GM12878 (cell line): Measurements from ENCODE around the gene STXBP4. TPM values are rescaled to one million over a fixed set of nuclear protein-coding genes. Genes with fewer than 3 reads are reported as not detected.

ENCODE experiments used
- ATAC-seq: fragments of 200-7000 bp; cut with Tn5 transposase; 3 replicates; pipeline ENCODE4 v1.9.1; 2020; ENCODE audit warnings: mild to moderate bottlenecking, moderate library complexity
- BruUV-seq: library from RNA; stranded (reverse); fragments of 400-500 nt; replicated peaks from 2 replicates; lab custom pipeline; 2021; lab: Mats Ljungman, UMichigan
- CTCF ChIA-PET: fragments of 300-600 bp; sonication (Branson Sonifier 250); formaldehyde crosslinking; extraction: SDS; loops from one replicate; lab custom pipeline; 2021; ENCODE audit warnings: inconsistent platforms; lab: Yijun Ruan, JAX
- POLR2A ChIA-PET: fragments of 350-600 bp; formaldehyde crosslinking; extraction: SDS; loops from one replicate; lab custom pipeline; 2021; ENCODE audit warnings: inconsistent platforms; lab: Charles Lee
- RAD21 ChIA-PET: fragments of 300-600 bp; sonication (Branson Sonifier 250); formaldehyde crosslinking; loops from one replicate; lab custom pipeline; 2023; ENCODE audit warnings: antibody characterized with exemption; ENCODE audit not compliant: unreplicated experiment; lab: Charles Lee
- SMC1A ChIA-PET: fragments of 300-600 bp; sonication (Branson Sonifier 250); formaldehyde crosslinking; loops from one replicate; lab custom pipeline; 2023; ENCODE audit not compliant: unreplicated experiment, uncharacterized antibody; lab: Charles Lee
- DNase-seq: peaks from one replicate; pipeline ENCODE4 v3.0.0-alpha.2; 2011; ENCODE audit warnings: low read depth, low spot score
- FAIRE-seq: peaks from 3 replicates; lab custom pipeline; 2011; peaks lifted over from hg19 to GRCh38; lab: Jason Lieb, UNC
- H2AFZ ChIP-seq: 2 replicates; pipeline ENCODE4 v1.6.0; 2011; ENCODE audit warnings: low read depth, low read length, control low read depth; ENCODE audit not compliant: control insufficient read depth
- H3K27ac ChIP-seq: 2 replicates; pipeline ENCODE4 v1.5.1; 2011; ENCODE audit warnings: control low read depth; ENCODE audit not compliant: control insufficient read depth, insufficient read depth
- H3K27me3 ChIP-seq, 2 experiments: replicated peaks in 1 of 2; 2 replicates each; pipeline versions ENCODE4 v1.6.0 to v1.6.1; 2011; ENCODE audit warnings: low read length in 1 of 2; ENCODE audit not compliant: control insufficient read depth in 2 of 2, insufficient read depth in 2 of 2
- H3K36me3 ChIP-seq, 2 experiments: 2 replicates each; pipeline ENCODE4 v1.5.1; 2011; ENCODE audit warnings: low read length in 1 of 2; ENCODE audit not compliant: control insufficient read depth in 2 of 2, insufficient read depth in 2 of 2
- H3K4me1 ChIP-seq: 2 replicates; pipeline ENCODE4 v1.6.1; 2011; ENCODE audit warnings: mild to moderate bottlenecking, low read length, moderate library complexity, mixed read lengths; ENCODE audit not compliant: control insufficient read depth, insufficient read depth
- H3K4me2 ChIP-seq: 2 replicates; pipeline ENCODE4 v1.6.0; 2011; ENCODE audit warnings: control low read depth; ENCODE audit not compliant: control insufficient read depth, insufficient read depth
- H3K4me3 ChIP-seq: fragments of 200-600 bp; sonication (generic); 2 replicates; pipeline ENCODE4 v1.5.1; 2016
- H3K79me2 ChIP-seq: 2 replicates; pipeline ENCODE4 v1.6.0; 2011; ENCODE audit warnings: low read length; ENCODE audit not compliant: control insufficient read depth, insufficient read depth
- H3K9ac ChIP-seq: 2 replicates; pipeline ENCODE4 v1.8.0; 2011; ENCODE audit warnings: low read length, control low read depth, mixed read lengths; ENCODE audit not compliant: control insufficient read depth, insufficient read depth
- H3K9me3 ChIP-seq: replicated peaks from 3 replicates; pipeline ENCODE4 v1.5.1; 2011; ENCODE audit warnings: mild to moderate bottlenecking, low read length; ENCODE audit not compliant: control insufficient read depth, insufficient read depth
- H4K20me1 ChIP-seq: 2 replicates; pipeline ENCODE4 v1.6.0; 2011; ENCODE audit not compliant: control insufficient read depth, insufficient read depth
- ASH2L ChIP-seq: fragments of 300-600, 200-600 bp; sonication (generic); IDR thresholded peaks from 2 replicates; pipeline ENCODE4 v1.6.1; 2017; ENCODE audit warnings: low read depth, mild to moderate bottlenecking, borderline replicate concordance
- HDGF ChIP-seq: fragments of 450-650 bp; IDR thresholded peaks from 2 replicates; pipeline ENCODE4 v1.6.1; 2016; ENCODE audit warnings: antibody characterized with exemption
- JUNB ChIP-seq: IDR thresholded peaks from 2 replicates; pipeline ENCODE4 v1.6.1; 2016; ENCODE audit warnings: antibody characterized with exemption, mild to moderate bottlenecking
- NR2C2 ChIP-seq: IDR thresholded peaks from 2 replicates; pipeline ENCODE4 v1.6.1; 2011; ENCODE audit warnings: borderline replicate concordance, low read depth; ENCODE audit not compliant: control insufficient read depth, insufficient read length
- NRF1 ChIP-seq: conservative IDR thresholded peaks from 2 replicates; pipeline ENCODE4 v1.6.1; 2011; ENCODE audit warnings: mild to moderate bottlenecking, low read depth, low read length, improper control_type of control experiment
- RUNX3 ChIP-seq: IDR thresholded peaks from 2 replicates; pipeline ENCODE4 v1.6.1; 2012; ENCODE audit warnings: low read length, inconsistent platforms
- SREBF1 ChIP-seq: IDR thresholded peaks from 2 replicates; pipeline ENCODE4 v1.6.1; 2012; ENCODE audit warnings: mild to moderate bottlenecking, low read length
- STAT3 ChIP-seq: IDR thresholded peaks from 2 replicates; pipeline ENCODE4 v1.6.1; 2011; ENCODE audit warnings: low read depth, low read length, improper control_type of control experiment
- TAF1 ChIP-seq: IDR thresholded peaks from 2 replicates; pipeline ENCODE4 v1.6.1; 2011; ENCODE audit warnings: mild to moderate bottlenecking, low read depth, low read length, borderline replicate concordance
- TCF3 ChIP-seq: IDR thresholded peaks from 2 replicates; pipeline ENCODE4 v1.6.1; 2012; ENCODE audit warnings: low read depth, mild to moderate bottlenecking, low read length, borderline replicate concordance; ENCODE audit not compliant: insufficient read depth
- TCF7 ChIP-seq: IDR thresholded peaks from 2 replicates; pipeline ENCODE4 v1.6.1; 2014; ENCODE audit warnings: antibody characterized with exemption, borderline replicate concordance
- ZBED1 ChIP-seq: IDR thresholded peaks from 2 replicates; pipeline ENCODE4 v1.6.1; 2016; ENCODE audit warnings: borderline replicate concordance
- ZZZ3 ChIP-seq: IDR thresholded peaks from 2 replicates; pipeline ENCODE4 v1.6.1; 2011; ENCODE audit warnings: low read depth; ENCODE audit not compliant: control insufficient read depth, insufficient read length
- WGBS: methylation state at CpG from one replicate; pipeline ENCODE4 v1.1.6; 2016; ENCODE audit warnings: low lambda C conversion rate; ENCODE audit not compliant: insufficient replicate concordance, insufficient coverage; ENCODE audit errors: missing lambda C conversion rate; 5-methylcytosine and 5-hydroxymethylcytosine counted together
- in situ Hi-C: fragments of 300-500 bp; cut with MboI; formaldehyde crosslinking; loops from 9 replicates; pipeline ENCODE4 v1.14.3; 2018; ENCODE audit warnings: mixed read lengths
- intact Hi-C: fragments of 100-400 bp; cut with micrococcal nuclease; formaldehyde crosslinking; loops from one replicate; pipeline ENCODE4 v1.14.2; 2022; ENCODE audit not compliant: unreplicated experiment
- polyA plus RNA-seq, 11 experiments: library from polyadenylated mRNA; depleted of rRNA in 4 of 11; unstranded in 6 of 11; stranded (reverse) in 5 of 11; fragments of >200 nt; fragmentation: Nextera tagmentation in 4 of 11; fragmentation: Illumina TruSeq in 1 of 11; extraction: Ambion mirVana in 4 of 11; extraction: Trizol in 1 of 11; gene quantifications; 1 replicate in 1 of 11; 2 replicates in 10 of 11; pipeline versions ENCODE4 v1.2.1 to v1.2.3, GENCODE V29; 2011 to 2016; ENCODE audit warnings: inconsistent platforms in 2 of 11, missing spikeins in 2 of 11, low read depth in 1 of 11
- total RNA-seq, 4 experiments: library from RNA; depleted of rRNA in 3 of 4; stranded (reverse); fragments of >200 nt in 3 of 4; fragmentation: Illumina TruSeq in 1 of 4; extraction: Trizol in 1 of 4; gene quantifications; 2 replicates each; pipeline versions ENCODE4 v1.2.1 to v1.2.3, GENCODE V29; 2013 to 2021
- TF ChIP-seq, protein P1 (sequence below): fragments of 450-650 bp; IDR thresholded peaks from 2 replicates; pipeline ENCODE4 v1.6.1; 2017; ENCODE audit warnings: mild to moderate bottlenecking, moderate library complexity
- TF ChIP-seq, protein P2 (sequence below): fragments of 450-650 bp; IDR thresholded peaks from 2 replicates; pipeline ENCODE4 v1.6.1; 2017; ENCODE audit warnings: low read depth, mild to moderate bottlenecking, moderate library complexity
- TF ChIP-seq, protein P3 (sequence below): IDR thresholded peaks from 2 replicates; pipeline ENCODE4 v1.6.1; 2011; ENCODE audit warnings: mild to moderate bottlenecking, low read depth, low read length, moderate library complexity; ENCODE audit not compliant: insufficient replicate concordance
- TF ChIP-seq, protein P4 (sequence below): IDR thresholded peaks from 2 replicates; pipeline ENCODE4 v1.6.1; 2011; ENCODE audit warnings: low read depth, low read length, improper control_type of control experiment, borderline replicate concordance

Gene STXBP4
- total and polyA plus RNA-seq, 10 of the 15 experiments (the other 5 are each of a cell fraction or from before 2014, with no cell fraction given), result 4.3 to 11.0 (median 6.7) TPM

DNA sequence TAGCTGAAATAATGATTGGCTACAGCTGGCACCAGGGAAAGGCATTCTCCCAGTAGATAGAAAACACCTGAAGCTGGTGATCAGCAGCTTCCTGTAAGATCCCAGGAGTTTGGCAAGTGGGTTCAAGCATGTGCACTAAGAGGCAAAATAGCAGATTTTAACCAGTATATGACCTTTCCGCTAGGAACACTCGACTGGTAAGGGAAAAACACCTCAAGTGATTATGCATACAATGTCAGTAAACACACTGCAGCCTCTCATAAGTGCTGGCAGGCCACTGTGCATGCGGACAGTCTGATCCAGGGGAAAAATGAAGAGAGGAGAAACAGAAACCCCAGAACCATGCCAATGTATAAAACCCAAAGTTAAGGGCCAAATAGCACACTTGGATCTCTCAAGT, 247.1 kb downstream of the STXBP4 start:
- in situ Hi-C loops (no loop called here), intact Hi-C loops (no loop called here)
- Histone ChIP-seq H3K4me2 (no peak overlapping the region), H3K4me3 (no peak overlapping the region), H3K9me3 (no peaks in the 10 kb centered on the region), H3K9ac (no peak overlapping the region), H4K20me1 (no peaks in the 10 kb centered on the region), H3K27me3 (no peaks in the 10 kb centered on the region; a peak in 1 of 4 replicates), H3K79me2 (no peaks in the 10 kb centered on the region), H3K27ac (no peak overlapping the region), H3K4me1 (no peaks in the 10 kb centered on the region), H3K36me3 (no peaks in the 10 kb centered on the region), H2AFZ (no peak overlapping the region)
- RAD21 ChIA-PET, result no interaction called here
- POLR2A ChIA-PET, result no interaction called here
- ATAC-seq, result no peak
- no peak for DNase-seq
- CTCF ChIA-PET, result no interaction called here
- WGBS, result 67% methylated on average over 3 of the region's 3 CpGs
- SMC1A ChIA-PET, result no interaction called here
- no TSS peak for BruUV-seq
- no peak for FAIRE-seq
- TF ChIP-seq ZBED1 (no peak), JUNB (no peak), TCF7 (no peak), ASH2L (no peak), NR2C2 (no peak), NRF1 (no peak), RUNX3 (no peak), SREBF1 (no peak), HDGF (no peak), TCF3 (no peak), STAT3 (no peak), ZZZ3 (no peak), TAF1 (no peak)
- TF ChIP-seq, protein P1, sequence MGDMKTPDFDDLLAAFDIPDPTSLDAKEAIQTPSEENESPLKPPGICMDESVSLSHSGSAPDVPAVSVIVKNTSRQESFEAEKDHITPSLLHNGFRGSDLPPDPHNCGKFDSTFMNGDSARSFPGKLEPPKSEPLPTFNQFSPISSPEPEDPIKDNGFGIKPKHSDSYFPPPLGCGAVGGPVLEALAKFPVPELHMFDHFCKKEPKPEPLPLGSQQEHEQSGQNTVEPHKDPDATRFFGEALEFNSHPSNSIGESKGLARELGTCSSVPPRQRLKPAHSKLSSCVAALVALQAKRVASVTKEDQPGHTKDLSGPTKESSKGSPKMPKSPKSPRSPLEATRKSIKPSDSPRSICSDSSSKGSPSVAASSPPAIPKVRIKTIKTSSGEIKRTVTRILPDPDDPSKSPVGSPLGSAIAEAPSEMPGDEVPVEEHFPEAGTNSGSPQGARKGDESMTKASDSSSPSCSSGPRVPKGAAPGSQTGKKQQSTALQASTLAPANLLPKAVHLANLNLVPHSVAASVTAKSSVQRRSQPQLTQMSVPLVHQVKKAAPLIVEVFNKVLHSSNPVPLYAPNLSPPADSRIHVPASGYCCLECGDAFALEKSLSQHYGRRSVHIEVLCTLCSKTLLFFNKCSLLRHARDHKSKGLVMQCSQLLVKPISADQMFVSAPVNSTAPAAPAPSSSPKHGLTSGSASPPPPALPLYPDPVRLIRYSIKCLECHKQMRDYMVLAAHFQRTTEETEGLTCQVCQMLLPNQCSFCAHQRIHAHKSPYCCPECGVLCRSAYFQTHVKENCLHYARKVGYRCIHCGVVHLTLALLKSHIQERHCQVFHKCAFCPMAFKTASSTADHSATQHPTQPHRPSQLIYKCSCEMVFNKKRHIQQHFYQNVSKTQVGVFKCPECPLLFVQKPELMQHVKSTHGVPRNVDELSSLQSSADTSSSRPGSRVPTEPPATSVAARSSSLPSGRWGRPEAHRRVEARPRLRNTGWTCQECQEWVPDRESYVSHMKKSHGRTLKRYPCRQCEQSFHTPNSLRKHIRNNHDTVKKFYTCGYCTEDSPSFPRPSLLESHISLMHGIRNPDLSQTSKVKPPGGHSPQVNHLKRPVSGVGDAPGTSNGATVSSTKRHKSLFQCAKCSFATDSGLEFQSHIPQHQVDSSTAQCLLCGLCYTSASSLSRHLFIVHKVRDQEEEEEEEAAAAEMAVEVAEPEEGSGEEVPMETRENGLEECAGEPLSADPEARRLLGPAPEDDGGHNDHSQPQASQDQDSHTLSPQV, result no peak
- TF ChIP-seq, protein P2, sequence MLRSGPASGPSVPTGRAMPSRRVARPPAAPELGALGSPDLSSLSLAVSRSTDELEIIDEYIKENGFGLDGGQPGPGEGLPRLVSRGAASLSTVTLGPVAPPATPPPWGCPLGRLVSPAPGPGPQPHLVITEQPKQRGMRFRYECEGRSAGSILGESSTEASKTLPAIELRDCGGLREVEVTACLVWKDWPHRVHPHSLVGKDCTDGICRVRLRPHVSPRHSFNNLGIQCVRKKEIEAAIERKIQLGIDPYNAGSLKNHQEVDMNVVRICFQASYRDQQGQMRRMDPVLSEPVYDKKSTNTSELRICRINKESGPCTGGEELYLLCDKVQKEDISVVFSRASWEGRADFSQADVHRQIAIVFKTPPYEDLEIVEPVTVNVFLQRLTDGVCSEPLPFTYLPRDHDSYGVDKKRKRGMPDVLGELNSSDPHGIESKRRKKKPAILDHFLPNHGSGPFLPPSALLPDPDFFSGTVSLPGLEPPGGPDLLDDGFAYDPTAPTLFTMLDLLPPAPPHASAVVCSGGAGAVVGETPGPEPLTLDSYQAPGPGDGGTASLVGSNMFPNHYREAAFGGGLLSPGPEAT, result no peak
- TF ChIP-seq, protein P3, sequence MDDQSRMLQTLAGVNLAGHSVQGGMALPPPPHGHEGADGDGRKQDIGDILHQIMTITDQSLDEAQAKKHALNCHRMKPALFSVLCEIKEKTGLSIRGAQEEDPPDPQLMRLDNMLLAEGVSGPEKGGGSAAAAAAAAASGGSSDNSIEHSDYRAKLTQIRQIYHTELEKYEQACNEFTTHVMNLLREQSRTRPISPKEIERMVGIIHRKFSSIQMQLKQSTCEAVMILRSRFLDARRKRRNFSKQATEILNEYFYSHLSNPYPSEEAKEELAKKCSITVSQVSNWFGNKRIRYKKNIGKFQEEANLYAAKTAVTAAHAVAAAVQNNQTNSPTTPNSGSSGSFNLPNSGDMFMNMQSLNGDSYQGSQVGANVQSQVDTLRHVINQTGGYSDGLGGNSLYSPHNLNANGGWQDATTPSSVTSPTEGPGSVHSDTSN, result no peak
- TF ChIP-seq, protein P4, sequence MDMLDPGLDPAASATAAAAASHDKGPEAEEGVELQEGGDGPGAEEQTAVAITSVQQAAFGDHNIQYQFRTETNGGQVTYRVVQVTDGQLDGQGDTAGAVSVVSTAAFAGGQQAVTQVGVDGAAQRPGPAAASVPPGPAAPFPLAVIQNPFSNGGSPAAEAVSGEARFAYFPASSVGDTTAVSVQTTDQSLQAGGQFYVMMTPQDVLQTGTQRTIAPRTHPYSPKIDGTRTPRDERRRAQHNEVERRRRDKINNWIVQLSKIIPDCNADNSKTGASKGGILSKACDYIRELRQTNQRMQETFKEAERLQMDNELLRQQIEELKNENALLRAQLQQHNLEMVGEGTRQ, result no peak
